OCI-LY3 (cell line): Measurements from ENCODE around the gene NOP14.

Source experiments
- CTCF ChIP-seq: fragments of 200-600, 300-600 bp; sonication (generic); IDR thresholded peaks from 2 replicates; pipeline ENCODE4 v1.5.1; 2014; ENCODE audit warnings: antibody characterized with exemption, low read length, low read depth
- EZH2phosphoT487 ChIP-seq: fragments of 200-600 bp; shearing (Covaris generic); IDR thresholded peaks from 2 replicates; pipeline ENCODE4 v1.6.1; 2018; ENCODE audit warnings: antibody characterized with exemption, mixed run types, low read depth

- TF ChIP-seq EZH2phosphoT487 (no peak), CTCF (no peak)
These were observed 62.5 kb downstream of the NOP14 start for GRCh38 chr4:2900741-2901140.
